ENCODE measurements around the gene MAN2C1. TPM values are rescaled to one million over a fixed set of nuclear protein-coding genes. Genes with fewer than 3 reads are reported as not detected.
"Not testable (repeated sequence)": the region's sequence is repeated elsewhere in the genome, so short reads cannot be mapped to it uniquely, and the experiment has no call there.

Gene MAN2C1
- polyA plus RNA-seq, 1 experiment, result 82.5 TPM

GRCh38 chr15:75353604-75354003, 14.8 kb downstream of the MAN2C1 start:
- DNase-seq (ENCODE audit: low read depth), result no peak
- H3K27me3 ChIP-seq (ENCODE audit: control insufficient read depth, insufficient read depth, low read length), result peaks cover 6% of the 10 kb centered on the region; the same call in 1 of the 2 replicates
- no peak overlapping the region for H3K4me3 ChIP-seq (ENCODE audit: low read depth, low read length)
- H3K36me3 ChIP-seq (ENCODE audit: control insufficient read depth, insufficient read depth, low read length), result peaks cover 24% of the 10 kb centered on the region
- CTCF ChIA-PET, result interaction anchor here (1.7 kb wide), 1 partner anchor 14 kb away, joined by 13 read pairs; the partner anchor contains the start of gene MAN2C1
- no peak for TF ChIP-seq CTCF (IDR thresholded peaks at IDR 0.05; ENCODE audit: insufficient read depth, low read depth, low read length)
- POLR2A ChIA-PET, result no interaction called here

GRCh38 chr15:75352186-75353080, 16.0 kb downstream of the MAN2C1 start:
- H3K27me3 ChIP-seq (ENCODE audit: control insufficient read depth, insufficient read depth, low read length), result peaks cover 10% of the 10 kb centered on the region
- ChIA-PET CTCF (interaction anchor here (1.7 kb wide), 1 partner anchor 16 kb away, joined by 13 read pairs; the partner anchor contains the start of gene MAN2C1), POLR2A (no interaction called here)
- H3K36me3 ChIP-seq (ENCODE audit: control insufficient read depth, insufficient read depth, low read length), result peaks cover 18% of the 10 kb centered on the region
- DNase-seq (ENCODE audit: low read depth), result no peak
- H3K4me3 ChIP-seq (ENCODE audit: low read depth, low read length), result no peak overlapping the region
- no peak for TF ChIP-seq CTCF (IDR thresholded peaks at IDR 0.05; ENCODE audit: insufficient read depth, low read depth, low read length)

GRCh38 chr15:75350601-75351361, 17.6 kb downstream of the MAN2C1 start:
- POLR2A ChIA-PET, result no interaction called here

GRCh38 chr15:75349851-75350588, 18.4 kb downstream of the MAN2C1 start:
- Histone ChIP-seq H3K36me3 (ENCODE audit: control insufficient read depth, insufficient read depth, low read length) (peaks cover 8% of the 10 kb centered on the region), H3K4me3 (ENCODE audit: low read depth, low read length) (no peak overlapping the region), H3K27me3 (ENCODE audit: control insufficient read depth, insufficient read depth, low read length) (peaks cover 12% of the 10 kb centered on the region)
- TF ChIP-seq CTCF (IDR thresholded peaks at IDR 0.05; ENCODE audit: insufficient read depth, low read depth, low read length), result no peak
- CTCF ChIA-PET, result interaction anchor here (1.9 kb wide), 1 partner anchor 17 kb away, joined by 5 read pairs; no protein-coding TSS in a partner anchor
- POLR2A ChIA-PET, result no interaction called here
- no peak for DNase-seq (ENCODE audit: low read depth)

More at GRCh38 chr15:75350601-75351361, 17.6 kb downstream of the MAN2C1 start:
- Histone ChIP-seq H3K4me3 (ENCODE audit: low read depth, low read length) (no peak overlapping the region), H3K36me3 (ENCODE audit: control insufficient read depth, insufficient read depth, low read length) (peaks cover 10% of the 10 kb centered on the region), H3K27me3 (ENCODE audit: control insufficient read depth, insufficient read depth, low read length) (peaks cover 12% of the 10 kb centered on the region)
- CTCF ChIA-PET, result interaction anchor here (1.9 kb wide), 1 partner anchor 17 kb away, joined by 5 read pairs; no protein-coding TSS in a partner anchor
- DNase-seq (ENCODE audit: low read depth), result no peak
- TF ChIP-seq CTCF (IDR thresholded peaks at IDR 0.05; ENCODE audit: insufficient read depth, low read depth, low read length), result no peak

GRCh38 chr15:75349351-75349669, 19.1 kb downstream of the MAN2C1 start:
- POLR2A ChIA-PET; H3K36me3 ChIP-seq (ENCODE audit: control insufficient read depth, insufficient read depth, low read length); DNase-seq (ENCODE audit: low read depth); H3K4me3 ChIP-seq (ENCODE audit: low read depth, low read length): not testable (repeated sequence)
- CTCF ChIA-PET, result interaction anchor here (0.5 kb wide), 1 partner anchor 140 kb away, joined by 3 read pairs; no protein-coding TSS in a partner anchor
- H3K27me3 ChIP-seq (ENCODE audit: control insufficient read depth, insufficient read depth, low read length), result peaks cover 12% of the 10 kb centered on the region

Measured in BJ (cell line).